Dendritic cell treated with granulocyte-macrophage colony-stimulating factor and Interleukin-4, amounts not matched to agents 40 ng/mL and 50 ng/mL, for 4 days (primary cell): ENCODE measurements around the gene PPFIBP2.
"Not testable (repeated sequence)": the region's sequence is repeated elsewhere in the genome, so short reads cannot be mapped to it uniquely, and the experiment has no call there.

Source experiments
- H3K27ac Mint-ChIP-seq: one replicate; pipeline ENCODE4 v1.8.0; 2022; ENCODE audit warnings: mild to moderate bottlenecking, mixed read lengths
- H3K27me3 Mint-ChIP-seq: one replicate; pipeline ENCODE4 v1.8.0; 2022; ENCODE audit warnings: mild to moderate bottlenecking, mixed read lengths
- H3K36me3 Mint-ChIP-seq: one replicate; pipeline ENCODE4 v1.8.0; 2022; ENCODE audit warnings: low read depth, mixed read lengths
- H3K4me1 Mint-ChIP-seq: one replicate; pipeline ENCODE4 v1.8.0; 2022; ENCODE audit warnings: low read depth, mixed read lengths
- H3K4me3 Mint-ChIP-seq: one replicate; pipeline ENCODE4 v1.8.0; 2022; ENCODE audit warnings: mild to moderate bottlenecking, moderate library complexity, mixed read lengths
- H3K9me3 Mint-ChIP-seq: one replicate; pipeline ENCODE4 v1.8.0; 2022; ENCODE audit warnings: mixed read lengths
- intact Hi-C: fragments of 100-400 bp; cut with micrococcal nuclease; formaldehyde crosslinking; loops from one replicate; pipeline ENCODE4 v1.15.0; 2022

The PPFIBP2 gene

DNA sequence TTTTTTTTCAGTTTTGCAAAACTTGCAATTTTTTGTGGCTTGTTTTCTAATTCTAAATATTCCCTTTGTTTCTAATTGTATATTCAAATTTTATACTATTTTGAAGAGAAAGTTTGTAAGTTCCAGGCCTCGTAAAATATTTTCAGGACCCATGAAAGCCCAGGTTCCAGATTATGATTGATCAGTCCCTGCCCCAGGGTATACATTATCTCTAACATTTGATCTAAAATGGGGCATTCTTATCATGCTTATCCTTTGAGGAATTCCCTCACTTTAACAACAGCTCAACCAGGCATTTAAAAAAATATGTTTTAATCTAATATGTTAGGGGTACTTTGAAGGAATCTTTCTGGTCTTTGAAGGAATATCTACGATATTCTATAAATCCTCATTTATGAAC lies 133.1 kb downstream of the PPFIBP2 start:
- Mint-ChIP-seq H3K9me3 (no peaks in the 10 kb centered on the region), H3K4me3 (no peak overlapping the region), H3K27ac (no peak overlapping the region), H3K36me3 (peaks cover 90% of the 10 kb centered on the region), H3K27me3 (no peaks in the 10 kb centered on the region), H3K4me1 (peaks cover 19% of the 10 kb centered on the region)
- intact Hi-C loops = no loop called here

DNA sequence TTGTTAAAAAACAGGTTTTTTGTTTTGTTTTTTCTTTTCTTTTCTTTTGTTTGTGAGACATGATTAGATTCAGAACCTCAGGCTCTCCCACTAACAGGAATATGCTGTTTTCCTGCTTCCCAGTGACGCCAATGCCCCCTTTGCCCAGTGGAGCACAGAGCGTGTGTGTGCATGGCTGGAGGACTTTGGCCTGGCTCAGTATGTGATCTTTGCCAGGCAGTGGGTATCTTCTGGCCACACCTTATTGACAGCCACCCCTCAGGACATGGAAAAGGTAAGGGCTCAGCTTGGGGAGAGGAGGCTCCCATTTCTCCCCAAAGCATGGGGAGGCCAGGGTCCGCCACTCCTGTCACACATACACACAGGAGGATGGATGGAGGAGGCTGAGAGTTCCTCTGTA lies 134.5 kb downstream of the PPFIBP2 start:
- peaks cover 19% of the 10 kb centered on the region for H3K4me1 Mint-ChIP-seq
- H3K27me3 Mint-ChIP-seq = no peaks in the 10 kb centered on the region
- H3K36me3 Mint-ChIP-seq = peaks cover 90% of the 10 kb centered on the region
- H3K27ac Mint-ChIP-seq = no peak overlapping the region
- no peak overlapping the region for H3K4me3 Mint-ChIP-seq
- intact Hi-C loops = no loop called here
- no peaks in the 10 kb centered on the region for H3K9me3 Mint-ChIP-seq

DNA sequence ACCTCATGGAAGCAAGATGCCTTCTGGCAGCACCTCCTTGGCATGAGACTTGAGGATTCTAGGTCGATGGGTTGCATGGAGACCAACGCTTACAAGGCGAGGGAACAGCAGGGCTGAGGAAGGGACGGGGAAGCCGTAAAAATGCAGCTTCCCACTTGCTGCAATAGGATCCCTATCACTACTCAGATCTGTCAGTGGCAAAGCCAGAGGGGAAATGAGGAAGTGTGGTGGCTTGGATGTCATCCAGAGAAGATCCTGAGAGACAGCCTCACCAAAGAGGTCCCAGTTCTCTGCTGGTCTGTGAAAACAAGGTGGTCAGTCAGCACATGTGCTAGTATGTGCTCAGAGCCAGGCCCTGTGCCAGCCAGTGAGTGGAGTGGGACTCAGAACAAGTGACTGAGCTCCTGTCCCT lies 137.3 kb downstream of the PPFIBP2 start:
- Mint-ChIP-seq H3K27me3 (no peaks in the 10 kb centered on the region), H3K36me3 (peaks cover 93% of the 10 kb centered on the region), H3K9me3 (no peaks in the 10 kb centered on the region), H3K27ac (no peak overlapping the region), H3K4me3 (no peak overlapping the region), H3K4me1 (peaks cover 19% of the 10 kb centered on the region)
- intact Hi-C loops = no loop called here

DNA sequence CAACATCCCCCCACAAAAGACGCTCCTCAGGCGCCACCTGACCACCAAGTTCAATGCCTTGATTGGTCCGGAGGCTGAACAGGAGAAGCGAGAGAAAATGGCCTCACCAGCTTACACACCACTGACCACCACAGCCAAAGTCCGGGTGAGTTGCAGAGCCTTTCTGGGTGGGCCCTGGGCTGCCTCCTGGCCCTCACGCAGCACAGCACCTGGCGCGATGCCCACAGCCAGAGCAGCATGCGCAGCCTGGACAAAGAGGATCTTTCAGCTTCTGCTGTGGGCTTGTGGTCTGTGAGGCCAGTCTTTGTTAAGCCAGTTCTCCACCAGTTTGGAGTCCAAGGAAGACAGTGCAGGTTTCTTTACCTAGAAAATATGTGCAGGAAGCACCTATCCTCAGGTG lies 137.9 kb downstream of the PPFIBP2 start:
- Mint-ChIP-seq H3K27ac (no peak overlapping the region), H3K27me3 (no peaks in the 10 kb centered on the region), H3K4me1 (peaks cover 19% of the 10 kb centered on the region), H3K4me3 (no peak overlapping the region), H3K9me3 (no peaks in the 10 kb centered on the region), H3K36me3 (peaks cover 99% of the 10 kb centered on the region)
- intact Hi-C loops = no loop called here

DNA sequence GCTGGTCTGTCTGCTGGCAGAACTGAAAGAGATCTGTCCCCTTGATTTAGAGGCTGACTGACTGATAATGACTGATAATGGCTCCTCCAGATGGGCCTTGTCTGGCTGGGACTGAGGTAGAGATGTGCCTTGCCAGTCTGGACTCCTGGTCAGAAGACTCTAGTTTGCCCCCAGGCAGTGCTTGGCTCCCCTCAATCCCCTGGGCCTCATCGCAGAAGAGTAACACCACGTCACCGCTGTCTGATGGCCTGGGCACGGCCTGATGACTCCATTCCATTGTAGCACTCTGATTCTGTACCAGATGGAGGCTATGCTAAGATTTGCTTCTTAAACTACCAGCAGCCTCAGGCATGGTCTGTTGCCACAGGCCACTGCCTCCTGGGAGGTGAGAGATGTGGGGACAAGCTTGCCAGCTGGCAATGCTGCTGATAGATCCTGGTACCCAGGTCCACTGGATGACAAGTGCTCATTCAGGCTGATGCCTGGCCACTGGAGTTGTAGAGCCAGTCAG lies 140.5 kb downstream of the PPFIBP2 start:
- Mint-ChIP-seq H3K27ac (no peak overlapping the region), H3K9me3 (no peaks in the 10 kb centered on the region), H3K27me3 (no peaks in the 10 kb centered on the region), H3K36me3 (peaks cover 89% of the 10 kb centered on the region), H3K4me3 (no peak overlapping the region), H3K4me1 (peaks cover 26% of the 10 kb centered on the region)
- intact Hi-C loops = no loop called here

DNA sequence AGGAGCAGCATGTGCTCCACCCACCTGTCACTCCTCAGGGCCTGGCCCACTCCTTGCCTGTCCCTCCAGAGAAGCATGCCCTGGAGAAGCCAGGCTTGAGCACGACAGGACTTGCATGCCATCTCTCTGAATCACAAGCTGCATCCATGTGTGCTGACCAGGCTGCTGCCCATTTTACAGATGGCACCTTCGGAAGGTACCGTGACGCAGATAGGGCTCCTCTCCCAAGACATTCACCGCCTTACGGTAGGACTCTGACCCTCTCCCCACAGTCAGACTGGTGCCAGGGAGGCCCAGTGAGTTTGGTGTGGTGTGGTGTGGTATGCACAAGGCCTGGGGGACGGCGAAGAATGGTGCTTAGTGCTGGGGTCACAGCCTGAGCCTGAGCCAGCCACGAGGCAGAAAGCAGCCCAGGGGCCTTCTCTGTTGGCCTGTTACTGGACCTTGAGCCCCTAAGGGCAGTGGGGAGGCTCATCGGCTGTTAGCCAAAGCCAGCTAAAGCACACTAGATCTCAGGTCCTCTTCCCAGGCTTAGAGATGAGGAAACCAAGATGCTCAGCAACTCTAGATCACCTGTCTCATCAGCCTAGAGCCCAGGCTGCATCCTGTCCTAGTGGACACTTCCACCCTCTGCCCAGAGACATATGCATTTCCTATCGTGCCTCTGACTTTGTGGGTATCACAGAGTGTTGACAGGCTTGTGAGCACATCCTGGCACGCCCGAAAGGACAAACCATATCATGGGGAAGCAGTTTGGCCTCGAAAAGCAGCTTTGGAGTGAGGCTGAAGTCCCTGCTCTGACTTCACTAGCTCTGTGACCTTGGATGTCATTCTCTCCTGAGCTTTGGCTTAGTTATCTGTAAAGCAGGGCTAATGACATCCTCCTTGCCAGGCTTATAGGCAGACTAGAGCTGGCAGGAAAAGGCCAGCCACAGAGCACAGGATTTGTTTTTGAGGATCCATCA lies 141.7 kb downstream of the PPFIBP2 start:
- intact Hi-C loops = no loop called here

DNA sequence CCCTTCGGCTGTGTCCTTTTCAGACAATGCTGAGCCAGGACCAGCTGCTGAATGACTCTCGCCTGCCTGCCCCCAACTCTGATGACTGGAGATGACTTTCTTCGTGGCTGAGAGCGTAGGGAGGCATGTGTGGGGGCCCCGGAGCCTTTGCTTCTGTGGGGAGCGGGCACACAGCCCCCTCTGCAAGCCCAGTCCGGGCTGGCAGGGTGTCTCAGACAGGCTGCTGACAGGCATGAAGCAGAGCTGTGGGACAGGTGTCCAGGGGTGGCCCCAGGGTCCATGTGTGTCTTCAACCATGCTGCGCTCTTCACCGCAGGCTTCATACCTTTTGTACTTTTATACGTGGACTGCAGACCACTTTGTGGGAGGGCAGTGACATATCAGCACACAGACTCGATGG lies 142.9 kb downstream of the PPFIBP2 start:
- Mint-ChIP-seq H3K4me1 (peaks cover 8% of the 10 kb centered on the region), H3K27me3 (no peaks in the 10 kb centered on the region), H3K4me3 (no peak overlapping the region), H3K36me3 (peaks cover 74% of the 10 kb centered on the region), H3K9me3 (no peaks in the 10 kb centered on the region), H3K27ac (no peak overlapping the region)
- intact Hi-C loops = no loop called here

More for the DNA sequence above, 141.7 kb downstream of the PPFIBP2 start:
- H3K9me3 Mint-ChIP-seq = no peaks in the 10 kb centered on the region
- peaks cover 76% of the 10 kb centered on the region for H3K36me3 Mint-ChIP-seq
- H3K27me3 Mint-ChIP-seq = no peaks in the 10 kb centered on the region
- H3K4me3 Mint-ChIP-seq = no peak overlapping the region
- H3K27ac Mint-ChIP-seq = no peak overlapping the region
- peaks cover 15% of the 10 kb centered on the region for H3K4me1 Mint-ChIP-seq

DNA sequence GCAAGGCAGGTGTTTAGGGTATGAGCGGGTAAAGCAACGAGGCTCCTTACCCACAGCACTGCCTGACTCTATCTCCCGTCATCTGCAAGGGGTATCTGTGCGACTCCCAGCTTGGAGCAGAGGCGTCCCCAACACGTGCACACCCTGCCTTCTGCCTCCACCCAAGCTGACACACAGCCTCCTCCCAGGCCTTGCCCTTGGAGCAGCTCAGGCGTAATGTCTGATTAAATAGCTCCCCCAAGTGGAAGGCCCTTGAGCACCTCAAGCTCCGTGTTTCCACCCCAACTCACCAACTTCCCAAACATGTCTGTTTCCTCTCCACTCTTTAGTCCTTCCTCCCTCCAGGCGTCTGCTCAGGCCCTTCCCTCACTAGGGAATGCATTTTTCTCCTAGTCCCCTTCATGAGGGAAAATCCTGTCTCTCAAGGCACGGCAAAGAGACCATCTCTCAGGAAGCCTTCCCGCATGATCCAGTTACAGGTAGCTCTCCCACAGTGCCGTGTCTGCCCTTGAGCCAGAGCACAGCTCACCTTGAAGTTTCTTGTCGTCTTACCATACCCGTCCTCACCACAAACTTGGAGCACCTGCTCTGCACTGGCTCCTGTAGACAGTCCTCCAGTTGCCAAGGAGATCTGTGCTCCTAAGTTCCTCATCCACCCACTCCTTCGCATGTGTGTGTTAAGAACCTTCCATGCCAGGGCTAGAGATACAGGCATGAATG lies 143.7 kb downstream of the PPFIBP2 start:
- Mint-ChIP-seq H3K9me3 (no peaks in the 10 kb centered on the region), H3K27ac (no peak overlapping the region), H3K36me3 (peaks cover 71% of the 10 kb centered on the region), H3K4me3 (no peak overlapping the region), H3K4me1 (peaks cover 8% of the 10 kb centered on the region), H3K27me3 (no peaks in the 10 kb centered on the region)
- intact Hi-C loops = no loop called here

DNA sequence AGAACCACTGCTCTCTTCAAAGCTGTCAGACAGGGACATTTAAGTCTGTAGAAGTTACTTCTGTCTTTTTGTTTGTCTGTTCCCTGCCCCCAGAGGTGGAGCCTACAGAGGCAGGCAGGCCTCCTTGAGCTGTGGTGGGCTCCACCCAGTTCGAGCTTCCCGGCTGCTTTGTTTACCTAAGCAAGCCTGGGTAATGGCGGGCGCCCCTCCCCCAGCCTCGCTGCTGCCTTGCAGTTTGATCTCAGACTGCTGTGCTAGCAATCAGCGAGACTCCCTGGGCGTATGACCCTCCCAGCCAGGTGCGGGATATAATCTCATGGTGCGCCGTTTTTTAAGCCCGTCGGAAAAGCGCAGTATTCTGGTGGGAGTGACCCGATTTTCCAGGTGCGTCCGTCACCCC lies 149.7 kb downstream of the PPFIBP2 start:
- H3K4me1 Mint-ChIP-seq, H3K27ac Mint-ChIP-seq, H3K4me3 Mint-ChIP-seq, intact Hi-C loops, H3K9me3 Mint-ChIP-seq, H3K27me3 Mint-ChIP-seq: not testable (repeated sequence)
- peaks cover 71% of the 10 kb centered on the region for H3K36me3 Mint-ChIP-seq

DNA sequence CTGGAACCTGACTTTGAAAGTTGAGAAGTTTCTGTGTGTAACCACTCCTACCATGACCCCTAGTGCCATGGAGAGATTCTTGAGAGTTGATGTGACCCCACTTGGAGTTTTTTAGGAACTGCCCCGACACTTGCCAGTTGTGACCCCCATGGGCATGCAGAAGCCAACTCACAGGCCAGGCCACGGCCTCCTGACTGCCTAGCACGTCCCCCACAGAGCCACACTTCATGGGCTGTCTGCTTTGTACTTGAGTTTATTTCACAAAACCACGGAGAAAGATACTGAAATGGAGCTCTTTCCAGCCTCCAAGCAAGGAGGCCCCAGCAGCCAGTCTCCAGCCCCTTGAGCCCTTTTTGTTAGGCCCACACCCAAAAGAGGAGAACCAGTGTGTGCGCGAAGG lies 151.1 kb downstream of the PPFIBP2 start:
- no peaks in the 10 kb centered on the region for H3K27me3 Mint-ChIP-seq
- H3K4me3 Mint-ChIP-seq = no peak overlapping the region
- no peaks in the 10 kb centered on the region for H3K9me3 Mint-ChIP-seq
- H3K4me1 Mint-ChIP-seq = no peaks in the 10 kb centered on the region
- intact Hi-C loops = no loop called here
- no peak overlapping the region for H3K27ac Mint-ChIP-seq
- peaks cover 78% of the 10 kb centered on the region for H3K36me3 Mint-ChIP-seq

DNA sequence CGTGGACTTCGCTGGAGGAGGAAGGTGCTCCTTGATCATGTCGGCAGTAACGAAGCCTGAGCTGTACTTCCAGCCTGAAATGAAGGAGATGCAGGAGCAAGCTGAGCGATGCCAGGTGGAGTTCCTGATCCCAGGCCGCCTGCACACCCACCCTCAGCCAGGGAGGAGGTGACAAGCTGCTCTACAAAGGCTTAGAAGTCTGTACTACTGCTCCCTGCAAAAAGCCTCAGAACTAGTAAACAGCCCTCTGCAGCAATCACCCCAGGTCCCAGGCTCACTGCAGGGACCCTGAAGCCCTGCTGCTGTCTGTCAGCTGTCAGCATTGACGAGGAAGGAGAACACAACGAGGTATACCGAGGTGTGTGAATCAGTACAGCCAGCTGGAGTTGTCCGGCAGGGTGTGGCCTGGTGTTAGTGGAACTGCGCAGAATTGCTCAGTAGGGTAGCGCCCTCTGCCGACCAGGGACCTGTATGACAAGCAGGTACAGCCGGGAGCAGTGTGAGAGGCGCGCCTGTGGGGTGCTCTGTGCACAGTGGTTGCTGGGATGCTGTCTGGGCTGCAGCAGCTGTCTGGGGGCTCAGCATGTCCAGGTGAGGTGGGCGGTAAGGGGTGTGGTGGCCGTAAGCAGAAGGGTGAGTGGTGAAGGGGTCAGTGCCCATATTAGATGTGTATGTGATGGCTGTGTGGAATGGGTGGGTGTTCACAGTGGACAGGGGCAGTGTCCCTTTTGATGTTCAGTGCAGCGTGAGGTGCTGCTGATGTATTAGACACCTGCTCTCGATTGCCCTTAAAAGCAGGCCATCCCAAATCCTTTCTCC lies 151.9 kb downstream of the PPFIBP2 start:
- intact Hi-C loops = no loop called here
- no peak overlapping the region for H3K27ac Mint-ChIP-seq
- H3K36me3 Mint-ChIP-seq = peaks cover 77% of the 10 kb centered on the region
- H3K4me1 Mint-ChIP-seq = no peaks in the 10 kb centered on the region
- H3K9me3 Mint-ChIP-seq = no peaks in the 10 kb centered on the region
- H3K4me3 Mint-ChIP-seq = no peak overlapping the region
- peaks cover 2% of the 10 kb centered on the region for H3K27me3 Mint-ChIP-seq

DNA sequence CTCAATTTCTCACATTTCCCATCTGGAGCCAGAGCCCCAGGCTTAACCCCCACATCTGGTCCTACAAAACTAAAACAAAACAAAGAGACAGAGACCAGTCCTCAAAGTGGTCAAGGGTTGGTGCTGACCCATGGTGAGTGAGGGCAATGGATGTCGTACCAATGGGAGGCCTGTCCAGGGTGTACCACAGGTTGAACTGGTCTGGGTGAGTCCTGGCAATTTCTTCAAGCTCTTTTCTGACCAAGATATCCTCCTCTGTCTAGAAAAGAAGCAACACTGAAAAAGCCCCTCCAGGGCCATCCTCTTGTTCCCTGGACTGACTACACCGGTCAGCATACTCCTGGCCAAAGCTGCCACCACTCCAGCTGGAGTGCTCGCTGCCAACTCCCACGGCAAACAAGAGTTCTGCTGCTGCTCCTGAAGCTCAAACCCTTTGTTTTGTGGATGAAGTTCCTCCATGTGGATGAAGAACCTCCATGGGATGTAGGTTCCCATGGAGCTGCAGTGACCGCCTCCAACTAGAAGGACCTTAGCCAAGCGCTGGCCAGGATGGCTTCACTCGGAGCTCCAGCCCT lies 152.6 kb downstream of the PPFIBP2 start:
- intact Hi-C loops = no loop called here
- no peaks in the 10 kb centered on the region for H3K9me3 Mint-ChIP-seq
- no peak overlapping the region for H3K4me3 Mint-ChIP-seq
- H3K36me3 Mint-ChIP-seq = peaks cover 70% of the 10 kb centered on the region
- H3K4me1 Mint-ChIP-seq = no peaks in the 10 kb centered on the region
- no peak overlapping the region for H3K27ac Mint-ChIP-seq
- peaks cover 7% of the 10 kb centered on the region for H3K27me3 Mint-ChIP-seq

DNA sequence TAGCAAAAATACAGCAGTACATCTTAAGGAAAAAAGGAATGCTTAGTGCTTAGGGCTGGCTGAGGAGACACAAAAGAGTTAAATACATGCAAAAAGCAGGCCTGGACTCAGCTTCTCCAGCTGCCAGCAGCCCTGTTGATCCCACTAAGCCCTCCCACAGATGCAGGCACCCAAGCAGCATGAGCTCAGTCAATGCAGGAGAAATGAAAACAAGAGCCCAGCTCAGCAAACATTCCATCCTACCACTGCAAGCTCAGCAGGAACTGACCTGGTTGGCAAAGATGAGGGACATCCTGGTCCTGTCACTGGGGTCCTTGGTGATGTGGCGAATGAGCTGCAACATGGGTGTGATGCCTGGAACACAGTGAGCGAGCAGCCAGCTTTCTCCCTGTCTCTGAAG lies 153.7 kb downstream of the PPFIBP2 start:
- Mint-ChIP-seq H3K4me3 (no peak overlapping the region), H3K27ac (no peak overlapping the region), H3K36me3 (peaks cover 64% of the 10 kb centered on the region), H3K27me3 (peaks cover 17% of the 10 kb centered on the region), H3K4me1 (peaks cover 3% of the 10 kb centered on the region), H3K9me3 (no peaks in the 10 kb centered on the region)
- intact Hi-C loops = no loop called here
